SK-N-SH treated with all-trans-retinoic acid at 6 μM for 48 hours (cell line): ENCODE measurements around the gene STX5.

ENCODE experiments used
- ATAC-seq: fragments of 200-7000 bp; cut with Tn5 transposase; 3 replicates; pipeline ENCODE4 v1.9.1; 2020; ENCODE audit warnings: mild to moderate bottlenecking, moderate library complexity
- ARNTL ChIP-seq: fragments of 450-650 bp; formaldehyde crosslinking; IDR thresholded peaks from 2 replicates; pipeline ENCODE4 v1.5.0; 2020; ENCODE audit warnings: low read depth, mild to moderate bottlenecking, moderate library complexity, borderline replicate concordance
- BACH2 ChIP-seq: fragments of 250-450 bp; sonication (Bioruptor Pico); IDR thresholded peaks from 2 replicates; pipeline ENCODE4 v1.9.0; 2021; ENCODE audit warnings: mild to moderate bottlenecking, borderline replicate concordance
- CREB5 ChIP-seq: fragments of 250-450 bp; sonication (Bioruptor Pico); IDR thresholded peaks from 2 replicates; pipeline ENCODE4 v1.5.1; 2020; ENCODE audit warnings: low read depth, mild to moderate bottlenecking, moderate library complexity
- CSDC2 ChIP-seq: fragments of 250-450 bp; sonication (Bioruptor Pico); IDR thresholded peaks from 2 replicates; pipeline ENCODE4 v1.5.0; 2020; ENCODE audit warnings: mild to moderate bottlenecking, moderate library complexity
- CSRNP3 ChIP-seq: fragments of 250-450 bp; sonication (Bioruptor Pico); IDR thresholded peaks from 2 replicates; pipeline ENCODE4 v1.5.1; 2021; ENCODE audit warnings: mild to moderate bottlenecking, moderate library complexity
- ESRRG ChIP-seq: fragments of 250-450 bp; sonication (Bioruptor Pico); IDR thresholded peaks from 2 replicates; pipeline ENCODE4 v1.6.1; 2021; ENCODE audit warnings: mild to moderate bottlenecking
- GLIS3 ChIP-seq: fragments of 250-450 bp; sonication (Bioruptor Pico); IDR thresholded peaks from 2 replicates; pipeline ENCODE4 v1.5.0; 2020; ENCODE audit warnings: mild to moderate bottlenecking, moderate library complexity
- ISL1 ChIP-seq: fragments of 250-450 bp; sonication (Bioruptor Pico); IDR thresholded peaks from 2 replicates; pipeline ENCODE4 v2.1.2; 2022; ENCODE audit warnings: mild to moderate bottlenecking, moderate library complexity
- OSR1 ChIP-seq: fragments of 250-450 bp; sonication (Bioruptor Pico); IDR thresholded peaks from 2 replicates; pipeline ENCODE4 v1.8.0; 2022; ENCODE audit warnings: moderate library complexity, mild to moderate bottlenecking, inconsistent platforms
- PATZ1 ChIP-seq: fragments of 250-450 bp; sonication (Bioruptor Pico); IDR thresholded peaks from 2 replicates; pipeline ENCODE4 v1.8.0; 2020; ENCODE audit warnings: mild to moderate bottlenecking, moderate library complexity, borderline replicate concordance
- POU6F1 ChIP-seq: fragments of 250-450 bp; sonication (Bioruptor Pico); IDR thresholded peaks from 2 replicates; pipeline ENCODE4 v1.8.0; 2021; ENCODE audit warnings: low read depth, mild to moderate bottlenecking, moderate library complexity, borderline replicate concordance
- PPARA ChIP-seq: fragments of 250-450 bp; sonication (Bioruptor Pico); IDR thresholded peaks from 2 replicates; pipeline ENCODE4 v1.5.0; 2020; ENCODE audit warnings: mild to moderate bottlenecking, borderline replicate concordance
- RARB ChIP-seq: fragments of 250-450 bp; sonication (Bioruptor Pico); IDR thresholded peaks from 2 replicates; pipeline ENCODE4 v1.8.0; 2021; ENCODE audit warnings: mild to moderate bottlenecking, moderate library complexity
- SNAI2 ChIP-seq: fragments of 250-450 bp; sonication (Bioruptor Pico); IDR thresholded peaks from 2 replicates; pipeline ENCODE4 v1.5.0; 2020; ENCODE audit warnings: mild to moderate bottlenecking, moderate library complexity
- TCF4 ChIP-seq: fragments of 250-450 bp; sonication (Bioruptor Pico); IDR thresholded peaks from 2 replicates; pipeline ENCODE4 v1.8.0; 2021; ENCODE audit warnings: mild to moderate bottlenecking, moderate library complexity, borderline replicate concordance
- TSHZ2 ChIP-seq: fragments of 250-450 bp; sonication (Bioruptor Pico); IDR thresholded peaks from 2 replicates; pipeline ENCODE4 v1.5.0; 2020; ENCODE audit warnings: mild to moderate bottlenecking, moderate library complexity
- ZC3H10 ChIP-seq: fragments of 250-450 bp; sonication (Bioruptor Pico); IDR thresholded peaks from 2 replicates; pipeline ENCODE4 v1.5.1; 2021; ENCODE audit warnings: mild to moderate bottlenecking, moderate library complexity
- ZFP3 ChIP-seq: fragments of 250-450 bp; sonication (Bioruptor Pico); IDR thresholded peaks from 2 replicates; pipeline ENCODE4 v1.5.0; 2020; ENCODE audit warnings: mild to moderate bottlenecking, moderate library complexity
- ZFP30 ChIP-seq: fragments of 450-650 bp; formaldehyde crosslinking; IDR thresholded peaks from 2 replicates; pipeline ENCODE4 v1.5.0; 2022; ENCODE audit warnings: mild to moderate bottlenecking, moderate library complexity
- ZNF565 ChIP-seq: fragments of 450-650 bp; formaldehyde crosslinking; conservative IDR thresholded peaks from 2 replicates; pipeline ENCODE4 v1.5.0; 2020; ENCODE audit warnings: low read depth, mild to moderate bottlenecking, moderate library complexity
- ZNF8 ChIP-seq: fragments of 450-650 bp; formaldehyde crosslinking; IDR thresholded peaks from 2 replicates; pipeline ENCODE4 v1.5.0; 2020; ENCODE audit warnings: mild to moderate bottlenecking, moderate library complexity

STX5 gene

GRCh38 chr11:62876712-62877111 is 44.9 kb upstream of the STX5 start (continued):
- TF ChIP-seq PATZ1, result no peak

GRCh38 chr11:62875698-62876478 is 44.0 kb upstream of the STX5 start:
- ATAC-seq, result no peak
- TF ChIP-seq ISL1, result no peak
- no peak for TF ChIP-seq TCF4
- TF ChIP-seq ZNF8, result no peak
- TF ChIP-seq CSRNP3, result no peak
- TF ChIP-seq POU6F1, result no peak
- no peak for TF ChIP-seq OSR1
- no peak for TF ChIP-seq ZNF565 (CRISPR knock-in tag)
- no peak for TF ChIP-seq CSDC2 (CRISPR knock-in tag)

- no peak for TF ChIP-seq OSR1
- no peak for TF ChIP-seq SNAI2
- no peak for TF ChIP-seq ESRRG (CRISPR knock-in tag)
- TF ChIP-seq ZFP30 (CRISPR knock-in tag), result no peak
- no peak for TF ChIP-seq PATZ1
- TF ChIP-seq ZNF8, result no peak
- TF ChIP-seq TCF4, result no peak
- no peak for TF ChIP-seq ZC3H10 (CRISPR knock-in tag)
- TF ChIP-seq TSHZ2 (CRISPR knock-in tag), result no peak
- no peak for ATAC-seq
Observed at GRCh38 chr11:62874851-62875250, 43.0 kb upstream of the STX5 start.

- no peak for ATAC-seq
- TF ChIP-seq ARNTL (CRISPR knock-in tag), result no peak
- no peak for TF ChIP-seq TCF4
- no peak for TF ChIP-seq CREB5
- TF ChIP-seq ZNF8, result no peak
- no peak for TF ChIP-seq PPARA
- no peak for TF ChIP-seq RARB (CRISPR knock-in tag)
- no peak for TF ChIP-seq SNAI2
- TF ChIP-seq ESRRG (CRISPR knock-in tag), result no peak
- TF ChIP-seq CSRNP3, result no peak
- TF ChIP-seq BACH2 (CRISPR knock-in tag), result no peak
- no peak for TF ChIP-seq ISL1
- TF ChIP-seq ZNF565 (CRISPR knock-in tag), result no peak
- no peak for TF ChIP-seq ZFP3 (CRISPR knock-in tag)
- TF ChIP-seq OSR1, result no peak
- no peak for TF ChIP-seq GLIS3 (CRISPR knock-in tag)
- no peak for TF ChIP-seq ZFP30 (CRISPR knock-in tag)
Observed at GRCh38 chr11:62865635-62866034, 33.8 kb upstream of the STX5 start.
